Liver (tissue), 9 donors: Measurements from ENCODE around the gene TMEM218. TPM values are rescaled to one million over a fixed set of nuclear protein-coding genes. Genes with fewer than 3 reads are reported as not detected.

Experiments used
- DNase-seq: peaks from one replicate; pipeline ENCODE4 v3.0.0-alpha.2; 2017; ENCODE audit warnings: low spot score
- H3K27ac ChIP-seq, 2 donors: one replicate each; pipeline ENCODE4 v1.7.0; 2013; ENCODE audit warnings: inconsistent platforms in 2 of 2, low read length in 2 of 2, control low read depth in 1 of 2, low read depth in 1 of 2, mild to moderate bottlenecking in 1 of 2
- H3K27me3 ChIP-seq, 4 donors: one replicate each; pipeline versions ENCODE4 v1.6.1 to v1.7.0; 2013; ENCODE audit warnings: low read length in 3 of 4, inconsistent platforms in 1 of 4, mild to moderate bottlenecking in 1 of 4, moderate library complexity in 1 of 4; ENCODE audit not compliant: control insufficient read depth in 4 of 4, insufficient read depth in 4 of 4
- H3K36me3 ChIP-seq, 4 donors: one replicate each; pipeline versions ENCODE4 v1.6.1 to v1.7.0; 2013; ENCODE audit warnings: low read length in 3 of 4, mild to moderate bottlenecking in 3 of 4, low read depth in 1 of 4, moderate library complexity in 1 of 4; ENCODE audit not compliant: control insufficient read depth in 4 of 4, insufficient read depth in 3 of 4
- H3K4me1 ChIP-seq, 4 donors: one replicate each; pipeline versions ENCODE4 v1.6.1 to v1.7.0; 2013; ENCODE audit warnings: low read length in 3 of 4, mild to moderate bottlenecking in 3 of 4, moderate library complexity in 1 of 4; ENCODE audit not compliant: control insufficient read depth in 4 of 4, insufficient read depth in 4 of 4
- H3K4me3 ChIP-seq, 3 donors: one replicate each; pipeline versions ENCODE4 v1.6.1 to v1.7.0; 2013; ENCODE audit warnings: low read length in 3 of 3, control low read depth in 1 of 3, low read depth in 1 of 3, mild to moderate bottlenecking in 1 of 3
- H3K9ac ChIP-seq, 2 donors: one replicate each; pipeline ENCODE4 v1.7.0; 2013; ENCODE audit warnings: low read length in 2 of 2, mild to moderate bottlenecking in 2 of 2, moderate library complexity in 2 of 2, control low read depth in 1 of 2, low read depth in 1 of 2
- H3K9me3 ChIP-seq, 4 donors: one replicate each; pipeline versions ENCODE4 v1.6.1 to v1.7.0; 2013; ENCODE audit warnings: low read length in 3 of 4; ENCODE audit not compliant: control insufficient read depth in 4 of 4
- CTCF ChIP-seq: fragments of 150-350 bp; IDR thresholded peaks from 2 replicates; pipeline ENCODE4 v1.5.1; 2017; ENCODE audit warnings: improper control_type of control experiment, low read depth, low read length; ENCODE audit not compliant: missing input control
- EGR1 ChIP-seq, 2 donors: IDR thresholded peaks; 2 replicates each; pipeline ENCODE4 v1.6.1; 2016 to 2018; ENCODE audit warnings: antibody characterized with exemption in 2 of 2, low read depth in 2 of 2
- FOXA2 ChIP-seq: IDR thresholded peaks from 2 replicates; pipeline ENCODE4 v1.6.1; 2016; ENCODE audit warnings: antibody characterized with exemption
- HNF4A ChIP-seq, 2 donors: conservative IDR thresholded peaks; 2 replicates each; pipeline ENCODE4 v1.6.1; 2016; ENCODE audit warnings: antibody characterized with exemption in 2 of 2, mild to moderate bottlenecking in 2 of 2
- HNF4G ChIP-seq: IDR thresholded peaks from 2 replicates; pipeline ENCODE4 v1.6.1; 2016; ENCODE audit warnings: antibody characterized with exemption
- NR2F2 ChIP-seq: IDR thresholded peaks from 2 replicates; pipeline ENCODE4 v1.6.1; 2016; ENCODE audit warnings: antibody characterized with exemption
- REST ChIP-seq: IDR thresholded peaks from 2 replicates; pipeline ENCODE4 v1.6.1; 2016; ENCODE audit warnings: antibody characterized with exemption, mild to moderate bottlenecking
- RXRA ChIP-seq, 2 donors: IDR thresholded peaks; 2 replicates each; pipeline ENCODE4 v1.6.1; 2017 to 2018; ENCODE audit warnings: antibody characterized with exemption in 2 of 2, mild to moderate bottlenecking in 1 of 2
- TAF1 ChIP-seq: conservative IDR thresholded peaks from 2 replicates; pipeline ENCODE4 v1.6.1; 2016; ENCODE audit warnings: antibody characterized with exemption, mild to moderate bottlenecking
- YY1 ChIP-seq: IDR thresholded peaks from 2 replicates; pipeline ENCODE4 v1.6.1; 2016; ENCODE audit warnings: antibody characterized with exemption, mild to moderate bottlenecking
- WGBS: extraction: QIAGEN DNeasy Blood & Tissue Kit; methylation state at CpG from one replicate; pipeline ENCODE4 v1.1.7; 2013; 5-methylcytosine and 5-hydroxymethylcytosine counted together
- polyA plus RNA-seq, 2 donors: library from polyadenylated mRNA; stranded (reverse) in 1 of 2; unstranded in 1 of 2; fragments of 200-250 nt in 1 of 2; fragments of >200 nt in 1 of 2; fragmentation: Nextera tagmentation in 1 of 2; extraction: Ambion mirVana in 1 of 2; gene quantifications; one replicate each; pipeline versions ENCODE4 v1.2.1 to v1.2.3, GENCODE V29; 2013 to 2015
- total RNA-seq, 2 donors: library from RNA; depleted of rRNA; stranded (reverse); fragments of >200 nt; gene quantifications; one replicate each; pipeline ENCODE4 v1.2.3, GENCODE V29; 2014
- TF ChIP-seq, protein P1 (sequence below): IDR thresholded peaks from 2 replicates; pipeline ENCODE4 v1.6.1; 2016; ENCODE audit warnings: antibody characterized with exemption
- donor health status: healthy.
- donor health status: healthy.
- donor health status: healthy.
- donor health status: healthy.
- donor health status: healthy.

The TMEM218 gene
- total and polyA plus RNA-seq, 4 donors, result 11.1 to 16.4 (median 14.1) TPM

GRCh38 chr11:125155100-125155444 is 43.6 kb upstream of the TMEM218 start (continued):
- no peak for TF ChIP-seq REST

- Histone ChIP-seq H3K9me3 (no peaks in the 10 kb centered on the region), H3K36me3 (no peaks in the 10 kb centered on the region), H3K4me3 (no peak overlapping the region), H3K27ac (no peak overlapping the region), H3K9ac (no peak overlapping the region), H3K27me3 (no peaks in the 10 kb centered on the region), H3K4me1 (no peaks in the 10 kb centered on the region)
- 64% methylated on average over 7 of the region's 7 CpGs for WGBS
- TF ChIP-seq EGR1 (IDR thresholded peaks at IDR 0.05; ENCODE audit: low read depth in 2 of 2), result no peak
- TF ChIP-seq TAF1, result no peak
- TF ChIP-seq FOXA2, result no peak
- TF ChIP-seq, protein P1, sequence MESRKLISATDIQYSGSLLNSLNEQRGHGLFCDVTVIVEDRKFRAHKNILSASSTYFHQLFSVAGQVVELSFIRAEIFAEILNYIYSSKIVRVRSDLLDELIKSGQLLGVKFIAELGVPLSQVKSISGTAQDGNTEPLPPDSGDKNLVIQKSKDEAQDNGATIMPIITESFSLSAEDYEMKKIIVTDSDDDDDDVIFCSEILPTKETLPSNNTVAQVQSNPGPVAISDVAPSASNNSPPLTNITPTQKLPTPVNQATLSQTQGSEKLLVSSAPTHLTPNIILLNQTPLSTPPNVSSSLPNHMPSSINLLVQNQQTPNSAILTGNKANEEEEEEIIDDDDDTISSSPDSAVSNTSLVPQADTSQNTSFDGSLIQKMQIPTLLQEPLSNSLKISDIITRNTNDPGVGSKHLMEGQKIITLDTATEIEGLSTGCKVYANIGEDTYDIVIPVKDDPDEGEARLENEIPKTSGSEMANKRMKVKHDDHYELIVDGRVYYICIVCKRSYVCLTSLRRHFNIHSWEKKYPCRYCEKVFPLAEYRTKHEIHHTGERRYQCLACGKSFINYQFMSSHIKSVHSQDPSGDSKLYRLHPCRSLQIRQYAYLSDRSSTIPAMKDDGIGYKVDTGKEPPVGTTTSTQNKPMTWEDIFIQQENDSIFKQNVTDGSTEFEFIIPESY, result no peak
- no peak for TF ChIP-seq REST
- no peak for TF ChIP-seq RXRA (IDR thresholded peaks at IDR 0.05)
- no peak for TF ChIP-seq NR2F2
- no peak for TF ChIP-seq HNF4G
- TF ChIP-seq YY1, result no peak
- TF ChIP-seq CTCF, result no peak
- no peak for TF ChIP-seq HNF4A (conservative IDR thresholded peaks at IDR 0.05)
- DNase-seq, result no peak
These were observed 43.1 kb upstream of the TMEM218 start for GRCh38 chr11:125154378-125155099.
